ENCODE measurements around the gene PRKG2. TPM values are rescaled to one million over a fixed set of nuclear protein-coding genes. Genes with fewer than 3 reads are reported as not detected.

The PRKG2 gene
- total RNA-seq, 4 donors from 2014 or later = 0.44 to 4.1 (median 1.1) TPM

GRCh38 chr4:81038636-81039350 is 176.2 kb downstream of the PRKG2 start:
- TF ChIP-seq CTCF (IDR thresholded peaks at IDR 0.05; ENCODE audit: low read depth) = no peak

Other genes starting within 250 kb of the PRKG2 start
- 10 to 100 TPM in 1 of 4 donors, 1 to 10 TPM in 3; 1.5 to 33.3 (median 5.5) TPM for gene BMP3, start 184.5 kb downstream of the PRKG2 start, total RNA-seq